ENCODE measurements around the gene PLIN5.

The PLIN5 gene

GRCh38 chr19:4503132-4503824 lies 31.7 kb downstream of the PLIN5 start:
- Histone ChIP-seq H3K27ac (ENCODE audit: low read length) (no peak overlapping the region), H3K27me3 (ENCODE audit: insufficient read depth, low read length, poor library complexity) (no peaks in the 10 kb centered on the region), H3K4me3 (ENCODE audit: low read depth in 1 of 2, low read length in 2 of 2) (no peak overlapping the region), H2AFZ (ENCODE audit: low read depth, low read length) (no peak overlapping the region), H3K36me3 (ENCODE audit: insufficient read depth, low read length) (peaks cover 66% of the 10 kb centered on the region), H3K79me2 (ENCODE audit: insufficient read depth, low read length) (no peaks in the 10 kb centered on the region), H3K4me1 (ENCODE audit: insufficient read depth, low read length) (no peaks in the 10 kb centered on the region), H3K9ac (ENCODE audit: low read depth, low read length) (no peak overlapping the region), H3K9me3 (ENCODE audit: insufficient read depth, low read length, severe bottlenecking) (no peaks in the 10 kb centered on the region), H4K20me1 (ENCODE audit: insufficient read depth, low read length) (0 out of 2 replicates have a peak, but pooled peaks cover 4% of the 10 kb centered on the region), H3K4me2 (ENCODE audit: insufficient read depth, low read length) (no peak overlapping the region)
- no peak for TF ChIP-seq CTCF (IDR thresholded peaks at IDR 0.05; ENCODE audit: borderline replicate concordance, extremely low read depth, low read length, poor library complexity, severe bottlenecking)
- no peak for TF ChIP-seq EZH2 (IDR thresholded peaks at IDR 0.05; ENCODE audit: borderline replicate concordance, low read depth, low read length, severe bottlenecking)
- DNase-seq (no peak), ATAC-seq (ENCODE audit: insufficient read depth, low read depth) (no peak)

GRCh38 chr19:4502282-4503131 lies 32.5 kb downstream of the PLIN5 start:
- H3K79me2 ChIP-seq (ENCODE audit: insufficient read depth, low read length): no peaks in the 10 kb centered on the region
- TF ChIP-seq CTCF (IDR thresholded peaks at IDR 0.05; ENCODE audit: borderline replicate concordance, extremely low read depth, low read length, poor library complexity, severe bottlenecking) (no peak), EZH2 (IDR thresholded peaks at IDR 0.05; ENCODE audit: borderline replicate concordance, low read depth, low read length, severe bottlenecking) (no peak)
- H3K27me3 ChIP-seq (ENCODE audit: insufficient read depth, low read length, poor library complexity): no peaks in the 10 kb centered on the region
- H2AFZ ChIP-seq (ENCODE audit: low read depth, low read length): no peak overlapping the region
- peaks cover 74% of the 10 kb centered on the region for H3K36me3 ChIP-seq (ENCODE audit: insufficient read depth, low read length)
- 0 out of 2 replicates have a peak, but pooled peaks cover 4% of the 10 kb centered on the region for H4K20me1 ChIP-seq (ENCODE audit: insufficient read depth, low read length)
- no peaks in the 10 kb centered on the region for H3K4me1 ChIP-seq (ENCODE audit: insufficient read depth, low read length)
- no peaks in the 10 kb centered on the region for H3K9me3 ChIP-seq (ENCODE audit: insufficient read depth, low read length, severe bottlenecking)
- ATAC-seq (ENCODE audit: insufficient read depth, low read depth): no peak
- no peak overlapping the region for H3K27ac ChIP-seq (ENCODE audit: low read length)
- H3K4me2 ChIP-seq (ENCODE audit: insufficient read depth, low read length): no peak overlapping the region
- no peak overlapping the region for H3K9ac ChIP-seq (ENCODE audit: low read depth, low read length)
- DNase-seq: no peak
- no peak overlapping the region for H3K4me3 ChIP-seq (ENCODE audit: low read depth in 1 of 2, low read length in 2 of 2)

GRCh38 chr19:4501691-4502090 lies 33.3 kb downstream of the PLIN5 start:
- DNase-seq: no peak
- TF ChIP-seq EZH2 (IDR thresholded peaks at IDR 0.05; ENCODE audit: borderline replicate concordance, low read depth, low read length, severe bottlenecking): no peak
- no peak for TF ChIP-seq CTCF (IDR thresholded peaks at IDR 0.05; ENCODE audit: borderline replicate concordance, extremely low read depth, low read length, poor library complexity, severe bottlenecking)
- no peak overlapping the region for H3K4me2 ChIP-seq (ENCODE audit: insufficient read depth, low read length)
- no peaks in the 10 kb centered on the region for H3K79me2 ChIP-seq (ENCODE audit: insufficient read depth, low read length)
- no peak overlapping the region for H3K27ac ChIP-seq (ENCODE audit: low read length)
- H2AFZ ChIP-seq (ENCODE audit: low read depth, low read length): no peak overlapping the region
- 0 out of 2 replicates have a peak, but pooled peaks cover 4% of the 10 kb centered on the region for H4K20me1 ChIP-seq (ENCODE audit: insufficient read depth, low read length)
- no peak overlapping the region for H3K4me3 ChIP-seq (ENCODE audit: low read depth in 1 of 2, low read length in 2 of 2)
- no peaks in the 10 kb centered on the region for H3K9me3 ChIP-seq (ENCODE audit: insufficient read depth, low read length, severe bottlenecking)
- H3K36me3 ChIP-seq (ENCODE audit: insufficient read depth, low read length): peaks cover 76% of the 10 kb centered on the region
- no peak for ATAC-seq (ENCODE audit: insufficient read depth, low read depth)
- H3K4me1 ChIP-seq (ENCODE audit: insufficient read depth, low read length): no peaks in the 10 kb centered on the region
- no peak overlapping the region for H3K9ac ChIP-seq (ENCODE audit: low read depth, low read length)
- H3K27me3 ChIP-seq (ENCODE audit: insufficient read depth, low read length, poor library complexity): no peaks in the 10 kb centered on the region
